ENCODE results near the gene FAM219A.
"Not testable (repeated sequence)": the region's sequence is repeated elsewhere in the genome, so short reads cannot be mapped to it uniquely, and the experiment has no call there.

The FAM219A gene

DNA sequence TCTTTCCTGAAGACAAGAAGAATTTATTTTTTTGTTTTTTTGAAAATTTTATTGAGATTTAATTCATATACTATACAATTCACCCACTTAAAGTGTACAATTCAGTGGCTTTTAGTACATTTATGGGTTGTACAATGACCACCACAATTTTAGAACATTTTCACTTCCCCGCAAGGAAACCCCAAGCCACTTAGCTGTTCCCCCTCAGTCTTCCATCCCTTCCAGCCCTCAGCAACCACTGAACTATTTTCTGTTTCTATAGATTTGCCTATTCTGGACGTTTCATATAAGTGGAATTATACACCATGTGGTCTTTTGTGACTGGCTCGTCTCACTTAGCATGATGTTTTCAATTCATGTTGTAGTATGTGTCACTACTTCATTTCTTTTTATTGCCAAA is 28.2 kb upstream of the FAM219A start:
- no peak for DNase-seq (ENCODE audit: extremely low read depth, low read depth)

DNA sequence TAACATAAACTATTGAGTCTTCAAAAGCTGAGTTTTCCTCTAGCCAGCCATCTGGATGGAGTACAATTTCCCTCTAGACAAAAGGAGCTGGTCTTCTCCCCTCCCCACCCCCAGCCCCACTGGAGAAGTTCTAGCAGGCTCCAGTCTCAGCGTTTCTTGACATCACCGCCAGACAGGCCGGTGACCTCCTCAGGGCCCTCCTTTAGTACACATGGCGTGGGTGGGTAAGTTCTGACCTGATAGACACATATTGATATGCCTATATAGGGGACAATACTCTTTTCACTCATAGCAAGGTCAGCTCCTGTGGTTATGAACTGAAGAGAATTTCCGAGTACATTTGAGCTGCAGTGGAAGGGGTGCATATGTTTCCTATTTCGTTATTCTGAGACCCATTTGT is 27.5 kb upstream of the FAM219A start:
- no peak for DNase-seq (ENCODE audit: extremely low read depth, low read depth)
- H3K4me3 ChIP-seq (replicated peaks; ENCODE audit: low read depth, low read length): no peak overlapping the region
- TF ChIP-seq, protein P1, sequence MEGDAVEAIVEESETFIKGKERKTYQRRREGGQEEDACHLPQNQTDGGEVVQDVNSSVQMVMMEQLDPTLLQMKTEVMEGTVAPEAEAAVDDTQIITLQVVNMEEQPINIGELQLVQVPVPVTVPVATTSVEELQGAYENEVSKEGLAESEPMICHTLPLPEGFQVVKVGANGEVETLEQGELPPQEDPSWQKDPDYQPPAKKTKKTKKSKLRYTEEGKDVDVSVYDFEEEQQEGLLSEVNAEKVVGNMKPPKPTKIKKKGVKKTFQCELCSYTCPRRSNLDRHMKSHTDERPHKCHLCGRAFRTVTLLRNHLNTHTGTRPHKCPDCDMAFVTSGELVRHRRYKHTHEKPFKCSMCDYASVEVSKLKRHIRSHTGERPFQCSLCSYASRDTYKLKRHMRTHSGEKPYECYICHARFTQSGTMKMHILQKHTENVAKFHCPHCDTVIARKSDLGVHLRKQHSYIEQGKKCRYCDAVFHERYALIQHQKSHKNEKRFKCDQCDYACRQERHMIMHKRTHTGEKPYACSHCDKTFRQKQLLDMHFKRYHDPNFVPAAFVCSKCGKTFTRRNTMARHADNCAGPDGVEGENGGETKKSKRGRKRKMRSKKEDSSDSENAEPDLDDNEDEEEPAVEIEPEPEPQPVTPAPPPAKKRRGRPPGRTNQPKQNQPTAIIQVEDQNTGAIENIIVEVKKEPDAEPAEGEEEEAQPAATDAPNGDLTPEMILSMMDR (IDR thresholded peaks at IDR 0.05; ENCODE audit: low read depth, low read length, missing control alignments): no peak

More for the DNA sequence above, 28.2 kb upstream of the FAM219A start:
- TF ChIP-seq, protein P1 (IDR thresholded peaks at IDR 0.05; ENCODE audit: low read depth, low read length, missing control alignments): no peak
- H3K4me3 ChIP-seq (replicated peaks; ENCODE audit: low read depth, low read length): no peak overlapping the region

DNA sequence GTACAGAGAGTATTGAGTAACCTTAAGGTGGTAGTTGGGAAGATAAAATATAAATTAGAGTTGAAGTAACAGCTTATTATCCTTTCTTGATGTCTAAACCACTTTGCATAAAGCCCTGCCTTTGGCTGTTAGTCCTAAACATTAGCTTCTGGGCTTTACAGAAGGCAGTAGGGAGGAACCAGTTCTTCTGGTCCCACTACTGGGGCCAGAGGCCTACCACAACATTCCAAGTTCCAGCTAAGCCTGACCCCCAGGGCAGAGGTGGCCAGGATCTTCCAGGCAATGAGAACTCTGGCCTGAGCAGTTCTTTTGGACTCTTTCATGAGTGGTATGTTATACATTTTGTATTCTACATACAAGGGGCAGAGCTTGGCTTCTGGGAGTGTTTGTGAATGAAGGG is 26.3 kb upstream of the FAM219A start:
- TF ChIP-seq, protein P1 (IDR thresholded peaks at IDR 0.05; ENCODE audit: low read depth, low read length, missing control alignments): no peak
- no peak for DNase-seq (ENCODE audit: extremely low read depth, low read depth)
- no peak overlapping the region for H3K4me3 ChIP-seq (replicated peaks; ENCODE audit: low read depth, low read length)

DNA sequence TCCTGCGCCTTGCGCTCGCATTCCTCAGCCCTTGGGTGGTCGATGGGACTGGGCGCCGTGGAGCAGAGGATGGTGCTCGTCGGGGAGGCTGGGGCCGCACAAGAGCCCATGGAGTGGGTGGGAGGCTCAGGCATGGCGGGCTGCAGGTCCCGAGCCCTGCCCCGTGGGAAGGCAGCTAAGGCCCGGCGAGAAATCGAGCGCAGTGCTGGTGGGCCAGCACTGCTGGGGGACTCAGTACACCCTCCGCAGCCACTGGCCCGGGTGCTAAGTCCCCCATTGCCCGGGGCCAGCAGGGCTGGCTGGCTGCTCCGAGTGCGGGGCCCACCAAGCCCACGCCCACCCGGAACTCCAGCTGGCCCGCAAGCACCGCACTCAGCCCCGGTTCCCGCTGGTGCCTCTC is 24.4 kb upstream of the FAM219A start:
- H3K4me3 ChIP-seq (replicated peaks; ENCODE audit: low read depth, low read length); DNase-seq (ENCODE audit: extremely low read depth, low read depth): not testable (repeated sequence)

DNA sequence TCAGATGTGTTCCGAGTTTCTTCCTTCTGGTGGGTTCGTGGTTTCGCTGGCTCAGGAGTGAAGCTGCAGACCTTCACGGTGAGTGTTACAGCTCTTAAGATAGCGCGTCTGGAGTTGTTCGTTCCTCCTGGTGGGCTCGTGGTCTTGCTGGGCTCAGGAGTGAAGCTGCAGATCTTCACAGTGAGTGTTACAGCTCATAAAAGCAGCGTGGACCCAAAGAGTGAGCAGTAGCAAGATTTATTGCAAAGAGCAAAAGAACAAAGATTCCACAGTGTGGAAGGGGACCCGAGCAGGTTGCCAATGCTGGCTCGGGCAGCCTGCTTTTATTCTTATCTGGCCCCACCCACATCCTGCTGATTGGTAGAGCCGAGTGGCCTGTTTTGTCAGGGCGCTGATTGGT is 23.2 kb upstream of the FAM219A start:
- DNase-seq (ENCODE audit: extremely low read depth, low read depth); H3K4me3 ChIP-seq (replicated peaks; ENCODE audit: low read depth, low read length): not testable (repeated sequence)

DNA sequence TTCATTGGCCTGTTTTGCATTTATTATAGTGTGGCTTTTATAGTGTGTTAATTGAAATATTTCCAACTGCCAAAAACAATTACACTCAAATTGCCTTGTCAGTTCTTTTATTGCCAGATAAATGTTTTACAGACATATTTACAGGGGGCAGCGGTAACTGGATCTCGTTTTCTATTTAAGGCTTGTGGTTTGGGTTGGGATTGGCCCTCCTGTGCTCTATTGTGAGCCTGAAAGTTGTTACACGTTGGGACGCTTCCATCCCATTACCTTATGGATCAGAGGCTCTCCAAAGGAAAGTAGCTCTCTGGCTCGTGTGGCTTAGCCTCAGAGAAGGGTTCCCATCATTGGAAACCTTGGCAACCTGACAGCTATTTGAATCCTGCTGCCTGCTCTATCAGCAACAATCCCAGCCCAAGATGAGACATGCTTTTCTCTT is 21.1 kb upstream of the FAM219A start:
- no peak overlapping the region for H3K4me3 ChIP-seq (replicated peaks; ENCODE audit: low read depth, low read length)
- no peak for DNase-seq (ENCODE audit: extremely low read depth, low read depth)
- TF ChIP-seq, protein P1 (IDR thresholded peaks at IDR 0.05; ENCODE audit: low read depth, low read length, missing control alignments): no peak

DNA sequence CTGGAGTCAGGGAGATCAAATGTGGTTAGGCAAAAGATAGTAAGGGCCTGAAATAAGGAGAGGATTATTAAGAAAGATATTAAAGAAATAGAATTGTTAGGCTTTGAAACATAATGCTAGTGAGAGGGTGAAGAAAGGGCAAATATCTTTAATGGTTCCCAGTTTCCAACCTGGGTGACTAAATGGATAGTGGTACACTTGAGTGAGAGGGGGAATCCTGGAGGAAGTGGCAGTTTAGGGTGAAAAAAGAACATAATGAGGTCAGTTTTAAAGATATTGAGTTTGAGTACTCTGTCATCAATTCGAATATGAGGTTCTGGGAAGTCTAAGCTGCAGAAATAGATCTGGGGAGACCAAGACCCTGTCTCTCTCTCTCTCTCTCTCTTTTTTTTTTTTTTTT is 19.2 kb upstream of the FAM219A start:
- DNase-seq (ENCODE audit: extremely low read depth, low read depth): no peak
- no peak overlapping the region for H3K4me3 ChIP-seq (replicated peaks; ENCODE audit: low read depth, low read length)
- TF ChIP-seq, protein P1 (IDR thresholded peaks at IDR 0.05; ENCODE audit: low read depth, low read length, missing control alignments): no peak

DNA sequence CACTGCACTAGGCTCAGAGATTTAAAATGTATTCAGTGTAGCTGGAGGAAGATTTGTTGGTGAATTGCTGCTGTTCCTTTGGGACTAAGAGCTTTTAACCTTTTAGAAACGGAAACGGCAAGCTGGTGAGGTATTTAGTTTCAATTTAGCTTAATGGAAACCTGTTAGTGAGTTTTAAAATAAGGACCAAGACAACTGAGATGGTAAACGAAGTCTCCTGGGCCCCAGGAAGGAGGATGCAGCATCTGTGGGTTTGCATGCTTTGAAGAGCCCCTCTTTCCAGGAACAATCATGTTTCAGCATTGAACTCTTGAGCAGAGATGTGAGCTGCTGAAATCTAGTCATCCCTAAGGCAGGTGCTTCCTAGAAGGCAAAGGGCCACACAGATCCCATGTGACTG is 16.7 kb upstream of the FAM219A start:
- H3K4me3 ChIP-seq (replicated peaks; ENCODE audit: low read depth, low read length): no peak overlapping the region
- no peak for DNase-seq (ENCODE audit: extremely low read depth, low read depth)
- TF ChIP-seq, protein P1 (IDR thresholded peaks at IDR 0.05; ENCODE audit: low read depth, low read length, missing control alignments): no peak
